Measurements from ENCODE around the gene CD81. TPM values are rescaled to one million over a fixed set of nuclear protein-coding genes. Genes with fewer than 3 reads are reported as not detected.
A peak's percentile ranks its signal among the peaks of the same experiment; 100 is the strongest.

The CD81 gene
- total RNA-seq, 3 donors from 2014 or later (not counting 1 experiment from before 2014, with no cell fraction given): 263 to 292 (median 263) TPM

DNA sequence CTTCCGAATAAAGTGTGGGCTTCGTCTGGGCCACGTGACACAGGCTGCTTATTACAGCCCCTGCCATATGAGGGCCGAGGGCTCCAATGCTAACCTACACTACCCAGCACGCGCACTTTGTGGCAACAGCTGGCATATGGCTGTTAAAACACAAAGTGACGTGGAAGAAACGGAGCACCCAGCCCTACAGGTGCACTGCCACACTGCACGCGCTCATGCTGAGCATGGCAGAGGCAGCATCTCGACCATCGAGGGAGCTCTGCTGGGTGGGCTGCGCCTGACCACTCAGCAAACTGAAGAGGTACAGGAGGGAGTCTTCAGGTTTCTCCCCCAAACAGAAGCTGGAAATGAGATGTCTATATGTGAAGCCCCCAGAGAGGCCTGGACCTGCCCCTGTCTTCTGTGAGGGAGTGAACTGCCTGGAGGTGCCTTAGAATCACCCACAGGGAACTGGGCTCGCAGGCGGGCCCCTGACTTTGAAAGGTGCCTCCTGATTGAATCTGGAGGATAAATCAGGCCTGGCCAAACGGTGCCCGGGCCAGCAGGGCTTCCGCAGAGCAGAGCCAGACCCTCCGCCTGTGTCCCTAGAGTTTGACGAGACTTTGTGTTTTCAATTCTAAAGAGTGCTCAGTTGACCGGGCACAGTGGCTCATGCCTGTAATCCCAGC, 41.7 kb downstream of the CD81 start:
- no peak overlapping the region for H3K4me3 ChIP-seq (ENCODE audit: low read length)
- TF ChIP-seq, protein P1, sequence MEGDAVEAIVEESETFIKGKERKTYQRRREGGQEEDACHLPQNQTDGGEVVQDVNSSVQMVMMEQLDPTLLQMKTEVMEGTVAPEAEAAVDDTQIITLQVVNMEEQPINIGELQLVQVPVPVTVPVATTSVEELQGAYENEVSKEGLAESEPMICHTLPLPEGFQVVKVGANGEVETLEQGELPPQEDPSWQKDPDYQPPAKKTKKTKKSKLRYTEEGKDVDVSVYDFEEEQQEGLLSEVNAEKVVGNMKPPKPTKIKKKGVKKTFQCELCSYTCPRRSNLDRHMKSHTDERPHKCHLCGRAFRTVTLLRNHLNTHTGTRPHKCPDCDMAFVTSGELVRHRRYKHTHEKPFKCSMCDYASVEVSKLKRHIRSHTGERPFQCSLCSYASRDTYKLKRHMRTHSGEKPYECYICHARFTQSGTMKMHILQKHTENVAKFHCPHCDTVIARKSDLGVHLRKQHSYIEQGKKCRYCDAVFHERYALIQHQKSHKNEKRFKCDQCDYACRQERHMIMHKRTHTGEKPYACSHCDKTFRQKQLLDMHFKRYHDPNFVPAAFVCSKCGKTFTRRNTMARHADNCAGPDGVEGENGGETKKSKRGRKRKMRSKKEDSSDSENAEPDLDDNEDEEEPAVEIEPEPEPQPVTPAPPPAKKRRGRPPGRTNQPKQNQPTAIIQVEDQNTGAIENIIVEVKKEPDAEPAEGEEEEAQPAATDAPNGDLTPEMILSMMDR (IDR thresholded peaks at IDR 0.05): no peak
- no peak for ATAC-seq
- Mint-ChIP-seq H3K27ac (no peak overlapping the region), H3K27me3 (ENCODE audit: low read depth in 2 of 2) (no peaks in the 10 kb centered on the region), H3K4me1 (peaks cover 0 to 5% of the 10 kb centered on the region in 2 donors), H3K9me3 (no peaks in the 10 kb centered on the region), H3K36me3 (no peaks in the 10 kb centered on the region), H3K4me3 (no peak overlapping the region)
- H3K27ac ChIP-seq (ENCODE audit: low read length): no peak overlapping the region
- WGBS (ENCODE audit: insufficient coverage): 78% methylated on average over 21 of the region's 21 CpGs
- no peaks in the 10 kb centered on the region for H3K27me3 ChIP-seq (ENCODE audit: control insufficient read depth, insufficient read depth, low read length)
- H3K4me1 ChIP-seq (ENCODE audit: control insufficient read depth, insufficient read depth, low read length): peaks cover 15% of the 10 kb centered on the region
- DNase-seq: no peak
- H3K36me3 ChIP-seq (ENCODE audit: control insufficient read depth, insufficient read depth, low read length): no peaks in the 10 kb centered on the region
- H3K9me3 ChIP-seq (ENCODE audit: control insufficient read depth, insufficient read depth, low read length): no peaks in the 10 kb centered on the region
- intact Hi-C loops (cut with micrococcal nuclease): loop anchor here (1.0 kb wide), 1 partner anchor 222 kb away; no protein-coding TSS in a partner anchor

DNA sequence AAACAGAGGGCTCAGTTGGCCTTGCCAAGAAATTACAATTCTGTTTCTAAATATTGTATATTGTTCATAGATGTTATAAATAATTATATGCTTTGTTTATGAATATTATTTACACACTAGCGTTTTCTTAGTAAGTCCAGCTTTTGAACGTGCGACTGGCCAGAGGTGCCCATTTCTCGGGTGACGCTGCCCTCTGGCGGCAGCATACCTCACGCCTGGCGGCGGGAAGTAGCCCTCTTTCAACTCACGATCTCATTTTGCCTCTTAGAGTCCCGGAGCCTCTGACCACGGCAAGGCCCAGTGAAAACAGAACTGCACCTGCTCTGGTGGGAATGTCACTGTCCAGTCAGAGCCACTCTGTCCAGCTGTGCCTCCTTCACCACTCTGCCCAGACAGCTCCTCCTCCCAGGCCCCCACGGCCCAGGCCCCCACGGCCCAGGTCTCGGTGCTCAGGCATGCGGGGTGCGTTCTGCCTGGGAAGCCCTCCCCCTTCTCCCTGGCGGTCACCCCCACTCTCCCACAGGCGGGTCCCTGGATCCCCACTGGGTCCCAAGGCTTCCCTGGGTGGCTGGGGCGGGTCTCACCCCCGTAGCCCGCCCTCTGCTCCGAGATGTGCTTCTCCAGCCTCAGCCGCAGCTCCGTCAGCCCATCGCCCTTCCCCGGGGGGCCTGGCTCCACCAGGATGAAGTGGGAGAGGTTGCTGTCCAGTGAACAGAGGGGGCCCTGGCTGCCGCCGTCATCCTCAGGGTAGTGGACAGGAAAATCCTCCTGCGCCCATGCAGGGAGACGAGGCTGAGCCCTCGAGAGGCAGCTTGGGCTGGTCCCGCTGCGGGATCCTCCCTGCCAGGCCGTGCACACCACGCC, 42.8 kb downstream of the CD81 start:
- H3K27me3 Mint-ChIP-seq (ENCODE audit: low read depth in 2 of 2): no peaks in the 10 kb centered on the region
- no peak overlapping the region for H3K27ac ChIP-seq (ENCODE audit: low read length)
- H3K27ac Mint-ChIP-seq: no peak overlapping the region
- H3K4me1 ChIP-seq (ENCODE audit: control insufficient read depth, insufficient read depth, low read length): peaks cover 15% of the 10 kb centered on the region
- H3K4me3 Mint-ChIP-seq: no peak overlapping the region
- 55% methylated on average over 36 of the region's 36 CpGs for WGBS (ENCODE audit: insufficient coverage)
- no peak overlapping the region for H3K4me3 ChIP-seq (ENCODE audit: low read length)
- no peaks in the 10 kb centered on the region for H3K9me3 Mint-ChIP-seq
- H3K36me3 Mint-ChIP-seq: no peaks in the 10 kb centered on the region
- TF ChIP-seq, protein P1 (IDR thresholded peaks at IDR 0.05): peak; percentile 67
- peak; percentile 67 to 83 for DNase-seq
- H3K36me3 ChIP-seq (ENCODE audit: control insufficient read depth, insufficient read depth, low read length): no peaks in the 10 kb centered on the region
- peak; percentile 55 to 60 (median 57) for ATAC-seq
- H3K27me3 ChIP-seq (ENCODE audit: control insufficient read depth, insufficient read depth, low read length): no peaks in the 10 kb centered on the region
- intact Hi-C loops (cut with micrococcal nuclease): loop anchor here (1.0 kb wide), 3 partner anchors 115 to 234 kb away; no protein-coding TSS in a partner anchor
- H3K4me1 Mint-ChIP-seq: peaks cover 0 to 5% of the 10 kb centered on the region in 2 donors
- H3K9me3 ChIP-seq (ENCODE audit: control insufficient read depth, insufficient read depth, low read length): no peaks in the 10 kb centered on the region

DNA sequence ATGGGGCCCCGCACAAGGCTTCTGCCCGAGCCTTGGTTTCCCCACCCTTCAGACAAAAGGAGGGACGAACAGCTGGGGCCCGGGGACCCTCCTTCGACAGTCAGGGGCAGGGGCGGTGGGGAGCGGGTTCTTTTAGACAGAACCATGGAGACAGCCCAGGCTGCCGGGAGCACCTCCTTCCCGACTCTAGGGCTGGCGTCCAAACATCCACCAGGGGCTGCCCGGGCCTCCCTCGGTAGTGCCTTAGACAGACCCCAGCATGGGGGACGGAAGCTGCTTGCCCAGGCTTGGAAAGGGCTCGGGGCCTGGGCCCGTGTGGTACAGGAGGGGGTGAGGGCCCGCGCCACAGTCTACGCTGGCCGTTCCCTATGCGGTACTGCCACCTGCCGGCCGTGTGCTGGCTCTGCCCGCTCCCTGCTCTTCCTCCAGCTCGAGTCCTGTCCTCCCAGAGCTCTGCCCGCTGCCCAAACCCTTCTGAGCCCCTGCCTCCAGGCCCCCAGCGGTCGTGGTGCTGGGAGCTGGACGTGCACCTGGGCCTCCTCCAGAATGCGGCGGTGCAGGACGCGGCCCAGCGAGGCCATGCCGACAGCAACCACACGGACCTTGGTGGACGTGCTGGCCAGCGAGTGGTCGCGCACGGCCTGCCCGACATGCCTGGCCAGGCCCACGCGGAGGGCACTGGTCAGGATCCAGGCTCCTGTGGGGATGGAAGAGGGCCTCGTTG, 43.6 kb downstream of the CD81 start:
- H3K9me3 Mint-ChIP-seq: no peaks in the 10 kb centered on the region
- H3K9me3 ChIP-seq (ENCODE audit: control insufficient read depth, insufficient read depth, low read length): no peaks in the 10 kb centered on the region
- peaks cover 0 to 5% of the 10 kb centered on the region in 2 donors for H3K4me1 Mint-ChIP-seq
- peak; percentile 72 to 89 for DNase-seq
- H3K36me3 ChIP-seq (ENCODE audit: control insufficient read depth, insufficient read depth, low read length): no peaks in the 10 kb centered on the region
- H3K27ac ChIP-seq (ENCODE audit: low read length): no peak overlapping the region
- no peaks in the 10 kb centered on the region for H3K27me3 ChIP-seq (ENCODE audit: control insufficient read depth, insufficient read depth, low read length)
- ATAC-seq: peak; percentile 85 to 98 (median 95)
- whole genome bisulfite sequencing (ENCODE audit: insufficient coverage): 35% methylated on average over 44 of the region's 44 CpGs
- no peak overlapping the region for H3K27ac Mint-ChIP-seq
- no peaks in the 10 kb centered on the region for H3K36me3 Mint-ChIP-seq
- TF ChIP-seq, protein P1 (IDR thresholded peaks at IDR 0.05): peak; percentile 91
- no peak overlapping the region for H3K4me3 Mint-ChIP-seq
- H3K4me1 ChIP-seq (ENCODE audit: control insufficient read depth, insufficient read depth, low read length): peaks cover 15% of the 10 kb centered on the region
- no peaks in the 10 kb centered on the region for H3K27me3 Mint-ChIP-seq (ENCODE audit: low read depth in 2 of 2)
- no peak overlapping the region for H3K4me3 ChIP-seq (ENCODE audit: low read length)
- intact Hi-C loops (cut with micrococcal nuclease): loop anchor here (1.0 kb wide), 2 partner anchors 115 to 234 kb away; no protein-coding TSS in a partner anchor

Data from natural killer cell (primary cell).